Measurements from ENCODE around the gene CA12. TPM values are rescaled to one million over a fixed set of nuclear protein-coding genes. Genes with fewer than 3 reads are reported as not detected.

CA12 gene
- total RNA-seq, 1 experiment from 2014 or later = 2.8 TPM

GRCh38 chr15:63308491-63308890 lies 73.2 kb downstream of the CA12 start (continued):
- no peak for TF ChIP-seq ZNF532 (CRISPR knock-in tag; IDR thresholded peaks at IDR 0.05; ENCODE audit: borderline replicate concordance)
- no peak for TF ChIP-seq GABPB1 (CRISPR knock-in tag; IDR thresholded peaks at IDR 0.05)
- no peak for TF ChIP-seq TEAD4 (CRISPR knock-in tag; IDR thresholded peaks at IDR 0.05)
- TF ChIP-seq STAT6 (CRISPR knock-in tag; conservative IDR thresholded peaks at IDR 0.05; ENCODE audit: low read depth) = no peak
- no peak for TF ChIP-seq TP53 (CRISPR knock-in tag; IDR thresholded peaks at IDR 0.05)
- no peak for TF ChIP-seq NFE2L1 (CRISPR knock-in tag; IDR thresholded peaks at IDR 0.05)

GRCh38 chr15:63306492-63307073 lies 75.1 kb downstream of the CA12 start:
- ChIA-PET CTCF (interaction anchor here (1.3 kb wide), 1 partner anchor 96 kb away, joined by 3 read pairs; no protein-coding TSS in a partner anchor), POLR2A (interaction anchor here (1.0 kb wide), 1 partner anchor 8 kb away, joined by 3 read pairs; no protein-coding TSS in a partner anchor)
- Mint-ChIP-seq H3K36me3 (peaks cover 5% of the 10 kb centered on the region; the same call in 1 of the 2 replicates), H3K27ac (no peak overlapping the region), H3K4me3 (no peak overlapping the region), H3K27me3 (ENCODE audit: low read depth) (no peaks in the 10 kb centered on the region), H3K9me3 (no peaks in the 10 kb centered on the region), H3K4me1 (peaks cover 18% of the 10 kb centered on the region)
- DNase-seq (ENCODE audit: low spot score) (no peak), ATAC-seq (no peak)
- TF ChIP-seq ATF3 (CRISPR knock-in tag; conservative IDR thresholded peaks at IDR 0.05) (no peak), FOXK1 (CRISPR knock-in tag; IDR thresholded peaks at IDR 0.05) (no peak), ZNF219 (CRISPR knock-in tag; IDR thresholded peaks at IDR 0.05; ENCODE audit: borderline replicate concordance) (no peak), GRHL2 (CRISPR knock-in tag; IDR thresholded peaks at IDR 0.05; ENCODE audit: insufficient replicate concordance, severe bottlenecking) (no peak), CREM (CRISPR knock-in tag; IDR thresholded peaks at IDR 0.05) (no peak), TEAD4 (CRISPR knock-in tag; IDR thresholded peaks at IDR 0.05) (no peak), IRF1 (CRISPR knock-in tag; IDR thresholded peaks at IDR 0.05) (no peak), GTF2I (CRISPR knock-in tag; conservative IDR thresholded peaks at IDR 0.05) (no peak), CREB1 (CRISPR knock-in tag; IDR thresholded peaks at IDR 0.05) (no peak), SOX15 (CRISPR knock-in tag; IDR thresholded peaks at IDR 0.05) (no peak)

- H3K9me3 Mint-ChIP-seq = no peaks in the 10 kb centered on the region
- H3K4me3 Mint-ChIP-seq = no peak overlapping the region
- CTCF ChIA-PET = interaction anchor here (1.3 kb wide), 1 partner anchor 98 kb away, joined by 3 read pairs; no protein-coding TSS in a partner anchor
- POLR2A ChIA-PET = no interaction called here
- no peaks in the 10 kb centered on the region for H3K27me3 Mint-ChIP-seq (ENCODE audit: low read depth)
- no peak for ATAC-seq
- peaks cover 5% of the 10 kb centered on the region; the same call in 1 of the 2 replicates for H3K36me3 Mint-ChIP-seq
- H3K27ac Mint-ChIP-seq = no peak overlapping the region
- peaks cover 15% of the 10 kb centered on the region for H3K4me1 Mint-ChIP-seq
- DNase-seq (ENCODE audit: low spot score) = no peak
- TF ChIP-seq OVOL2 (CRISPR knock-in tag; IDR thresholded peaks at IDR 0.05; ENCODE audit: borderline replicate concordance) (no peak), ESRRA (CRISPR knock-in tag; IDR thresholded peaks at IDR 0.05; ENCODE audit: borderline replicate concordance) (no peak), CDX4 (CRISPR knock-in tag; IDR thresholded peaks at IDR 0.05; ENCODE audit: borderline replicate concordance) (no peak), ATF2 (CRISPR knock-in tag; IDR thresholded peaks at IDR 0.05; ENCODE audit: borderline replicate concordance, low read depth) (no peak), USF1 (CRISPR knock-in tag; IDR thresholded peaks at IDR 0.05) (no peak)
Observed at GRCh38 chr15:63305260-63305659, 76.4 kb downstream of the CA12 start.
